ENCODE results near the gene H6PD. TPM values are rescaled to one million over a fixed set of nuclear protein-coding genes. Genes with fewer than 3 reads are reported as not detected.

H6PD gene
- total and polyA plus RNA-seq, 9 of the 15 experiments (the other 6 are each of a cell fraction or from before 2014, with no cell fraction given): 0.04 to 2.5 (median 0.95) TPM

DNA sequence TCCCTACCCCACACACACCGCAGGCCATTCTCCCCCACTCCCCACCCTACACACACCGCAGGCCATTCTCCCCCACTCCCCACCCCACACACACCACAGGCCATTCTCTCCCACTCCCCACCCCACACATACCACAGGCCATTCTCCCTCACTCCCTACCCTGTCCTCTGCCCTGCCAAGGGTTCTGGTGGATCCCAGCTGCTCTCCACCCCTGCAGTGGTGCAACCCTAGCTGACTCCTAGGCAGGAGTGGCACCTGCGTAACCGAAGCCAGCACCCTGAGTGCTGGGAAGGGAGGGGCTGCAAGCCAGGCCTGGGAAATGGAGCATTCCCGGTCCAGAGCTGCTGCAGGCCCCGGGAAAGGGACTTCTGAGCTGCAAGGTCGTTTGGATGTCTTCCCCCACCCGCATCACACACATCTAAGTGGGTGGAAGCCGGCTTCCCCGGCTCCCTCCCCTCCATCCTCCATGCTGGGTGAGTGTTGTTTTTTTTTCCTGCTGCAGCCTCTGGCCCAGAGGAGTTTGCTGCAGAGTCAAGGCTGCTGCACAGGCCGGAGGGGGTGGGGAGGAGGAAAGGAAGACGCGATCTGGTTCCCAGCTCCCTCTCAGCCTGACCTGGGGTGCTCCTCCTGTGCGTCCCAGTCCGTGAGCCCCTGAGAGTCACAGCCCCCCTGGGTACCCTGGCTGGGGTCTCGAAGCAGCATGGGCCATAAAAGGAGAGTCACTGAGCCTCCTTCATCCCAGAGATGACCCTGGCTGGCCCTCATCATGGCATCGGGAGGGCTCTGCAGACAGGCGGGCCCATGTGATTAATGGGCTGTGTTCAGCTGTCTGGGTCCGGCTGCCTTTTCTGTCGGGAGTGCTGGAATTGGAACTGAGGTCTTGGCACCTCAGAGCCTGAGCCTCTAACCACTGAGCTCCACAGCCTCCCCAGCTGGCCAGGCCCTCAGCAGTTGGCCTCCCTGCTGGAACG is 16.1 kb downstream of the H6PD start:
- 25% methylated on average over 16 of the region's 21 CpGs for WGBS (ENCODE audit: insufficient coverage, low coverage, missing lambda C conversion rate)
- intact Hi-C loops (cut with micrococcal nuclease): no loop called here
- BruUV-seq (replicated peaks): no TSS peak
- no peak for TF ChIP-seq OTX1 (CRISPR knock-in tag; IDR thresholded peaks at IDR 0.05)
- 0 out of 2 replicates have a peak, but pooled peaks have one; percentile 5 for TF ChIP-seq POLR2G (IDR thresholded peaks at IDR 0.05; ENCODE audit: low read depth, low read length)
- no peak for TF ChIP-seq ZSCAN32 (CRISPR knock-in tag; IDR thresholded peaks at IDR 0.05)
- H3K4me3 ChIP-seq: no peak overlapping the region
- H3K27me3 ChIP-seq (ENCODE audit: control insufficient read depth in 2 of 2, insufficient read depth in 2 of 2, low read length in 2 of 2): peaks cover 29 to 72% of the 10 kb centered on the region in 2 experiments; a peak in 4 of 5 replicates
- no peak for DNase-seq (ENCODE audit: extremely low read depth in 1 of 4, low spot score in 3 of 4)
- no peak; the same call in 2 of the 3 replicates for ATAC-seq
- no peak overlapping the region for H3K27ac ChIP-seq (ENCODE audit: extremely low read depth, low read depth, low read length)
- peaks cover 0 to 21% of the 10 kb centered on the region in 2 experiments; a peak in 1 of 5 replicates for H3K4me1 ChIP-seq (replicated peaks in 1 of 2; ENCODE audit: control insufficient read depth in 2 of 2, insufficient read depth in 2 of 2, low read length in 2 of 2)
- in situ Hi-C loops (cut with MboI): no loop called here
- no peaks in the 10 kb centered on the region for H3K36me3 ChIP-seq (ENCODE audit: control insufficient read depth, insufficient read depth, low read length)
- H3K9me1 ChIP-seq (ENCODE audit: control insufficient read depth, insufficient read depth, low read length): no peaks in the 10 kb centered on the region
- ChIA-PET POLR2A (interaction anchor here (0.6 to 0.9 kb wide), 3 partner anchors 18 to 299 kb away, joined by 3 read pairs; no protein-coding TSS in a partner anchor), CTCF (ENCODE audit: low intra/inter-chr PET ratio) (interaction anchor here (0.6 kb wide), 1 partner anchor 16 kb away, joined by 3 read pairs; no protein-coding TSS in a partner anchor)
- H3K9me3 ChIP-seq (replicated peaks; ENCODE audit: control insufficient read depth, insufficient read depth, low read depth, low read length): no peaks in the 10 kb centered on the region
- H3K4me2 ChIP-seq (ENCODE audit: insufficient read depth, low read length): no peak overlapping the region
- H4K20me1 ChIP-seq (replicated peaks; ENCODE audit: control insufficient read depth, insufficient read depth, low read length): peaks cover 18% of the 10 kb centered on the region; the same call in 1 of the 2 replicates
- no peak overlapping the region for H3K9ac ChIP-seq (ENCODE audit: insufficient read depth in 1 of 2, low read depth in 2 of 2, low read length in 2 of 2)
- H2AFZ ChIP-seq (ENCODE audit: low read depth, low read length): no peak overlapping the region
- FAIRE-seq: no peak
- H3K79me2 ChIP-seq (ENCODE audit: control insufficient read depth, insufficient read depth, low read length): no peaks in the 10 kb centered on the region
